Measurements from ENCODE around the gene MCU. TPM values are rescaled to one million over a fixed set of nuclear protein-coding genes. Genes with fewer than 3 reads are reported as not detected.

MCU gene
- total RNA-seq, 4 donors from 2014 or later, result 14.9 to 20.6 (median 19.5) TPM

GRCh38 chr10:72747521-72747920 is 55.6 kb downstream of the MCU start:
- Histone ChIP-seq H3K36me3 (no peaks in the 10 kb centered on the region), H3K9me3 (no peaks in the 10 kb centered on the region), H3K27me3 (no peaks in the 10 kb centered on the region), H3K27ac (replicated peaks in 1 of 4) (no peak overlapping the region), H3K4me3 (no peak overlapping the region), H3K4me1 (peaks cover 11 to 34% (median 27%) of the 10 kb centered on the region in 4 donors)
- no peak for DNase-seq (ENCODE audit: extremely low spot score)
- TF ChIP-seq, protein P1, sequence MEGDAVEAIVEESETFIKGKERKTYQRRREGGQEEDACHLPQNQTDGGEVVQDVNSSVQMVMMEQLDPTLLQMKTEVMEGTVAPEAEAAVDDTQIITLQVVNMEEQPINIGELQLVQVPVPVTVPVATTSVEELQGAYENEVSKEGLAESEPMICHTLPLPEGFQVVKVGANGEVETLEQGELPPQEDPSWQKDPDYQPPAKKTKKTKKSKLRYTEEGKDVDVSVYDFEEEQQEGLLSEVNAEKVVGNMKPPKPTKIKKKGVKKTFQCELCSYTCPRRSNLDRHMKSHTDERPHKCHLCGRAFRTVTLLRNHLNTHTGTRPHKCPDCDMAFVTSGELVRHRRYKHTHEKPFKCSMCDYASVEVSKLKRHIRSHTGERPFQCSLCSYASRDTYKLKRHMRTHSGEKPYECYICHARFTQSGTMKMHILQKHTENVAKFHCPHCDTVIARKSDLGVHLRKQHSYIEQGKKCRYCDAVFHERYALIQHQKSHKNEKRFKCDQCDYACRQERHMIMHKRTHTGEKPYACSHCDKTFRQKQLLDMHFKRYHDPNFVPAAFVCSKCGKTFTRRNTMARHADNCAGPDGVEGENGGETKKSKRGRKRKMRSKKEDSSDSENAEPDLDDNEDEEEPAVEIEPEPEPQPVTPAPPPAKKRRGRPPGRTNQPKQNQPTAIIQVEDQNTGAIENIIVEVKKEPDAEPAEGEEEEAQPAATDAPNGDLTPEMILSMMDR (IDR thresholded peaks at IDR 0.05), result no peak
- TF ChIP-seq POLR2AphosphoS5 (IDR thresholded peaks at IDR 0.05) (no peak), EP300 (IDR thresholded peaks at IDR 0.05) (no peak), POLR2A (IDR thresholded peaks at IDR 0.05; ENCODE audit: low read depth) (no peak)
- intact Hi-C loops (cut with DNase I), result no loop called here
- 97% methylated on average over 8 of the region's 8 CpGs for WGBS

GRCh38 chr10:72753760-72754231 is 61.9 kb downstream of the MCU start:
- WGBS, result 79% methylated on average over 3 of the region's 3 CpGs
- intact Hi-C loops (cut with DNase I), result no loop called here

GRCh38 chr10:72754275-72755032 is 62.5 kb downstream of the MCU start:
- DNase-seq (ENCODE audit: extremely low spot score), result no peak
- peaks cover 0 to 5% (median 2%) of the 10 kb centered on the region in 4 donors for H3K4me1 ChIP-seq
- WGBS, result 88% methylated on average over 2 of the region's 2 CpGs
- H3K27me3 ChIP-seq, result no peaks in the 10 kb centered on the region
- H3K27ac ChIP-seq (replicated peaks in 1 of 4), result no peak overlapping the region
- no peaks in the 10 kb centered on the region for H3K9me3 ChIP-seq
- intact Hi-C loops (cut with DNase I), result no loop called here
- TF ChIP-seq, protein P1 (IDR thresholded peaks at IDR 0.05), result no peak
- no peak for TF ChIP-seq POLR2A (IDR thresholded peaks at IDR 0.05; ENCODE audit: low read depth)
- TF ChIP-seq POLR2AphosphoS5 (IDR thresholded peaks at IDR 0.05), result no peak
- no peak for TF ChIP-seq EP300 (IDR thresholded peaks at IDR 0.05)
- no peaks in the 10 kb centered on the region for H3K36me3 ChIP-seq
- H3K4me3 ChIP-seq, result no peak overlapping the region

More at GRCh38 chr10:72753760-72754231, 61.9 kb downstream of the MCU start:
- no peak for DNase-seq (ENCODE audit: extremely low spot score)
- Histone ChIP-seq H3K4me3 (no peak overlapping the region), H3K4me1 (peaks cover 0 to 5% (median 2%) of the 10 kb centered on the region in 4 donors), H3K36me3 (no peaks in the 10 kb centered on the region), H3K27ac (replicated peaks in 1 of 4) (no peak overlapping the region), H3K9me3 (no peaks in the 10 kb centered on the region), H3K27me3 (no peaks in the 10 kb centered on the region)
- TF ChIP-seq POLR2AphosphoS5 (IDR thresholded peaks at IDR 0.05) (no peak), EP300 (IDR thresholded peaks at IDR 0.05) (no peak), POLR2A (IDR thresholded peaks at IDR 0.05; ENCODE audit: low read depth) (no peak)
- TF ChIP-seq, protein P1 (IDR thresholded peaks at IDR 0.05), result no peak

GRCh38 chr10:72756674-72757385 is 64.9 kb downstream of the MCU start:
- TF ChIP-seq EP300 (IDR thresholded peaks at IDR 0.05) (no peak), POLR2AphosphoS5 (IDR thresholded peaks at IDR 0.05) (no peak), POLR2A (IDR thresholded peaks at IDR 0.05; ENCODE audit: low read depth) (no peak)
- TF ChIP-seq, protein P1 (IDR thresholded peaks at IDR 0.05), result no peak
- DNase-seq (ENCODE audit: extremely low spot score), result no peak
- Histone ChIP-seq H3K4me1 (peaks cover 0 to 5% (median 2%) of the 10 kb centered on the region in 4 donors), H3K4me3 (no peak overlapping the region), H3K36me3 (no peaks in the 10 kb centered on the region), H3K27ac (replicated peaks in 1 of 4) (no peak overlapping the region), H3K9me3 (no peaks in the 10 kb centered on the region), H3K27me3 (no peaks in the 10 kb centered on the region)
- WGBS, result 84% methylated on average over 7 of the region's 7 CpGs
- intact Hi-C loops (cut with DNase I), result no loop called here
